ENCODE results near the gene TIMM29. TPM values are rescaled to one million over a fixed set of nuclear protein-coding genes. Genes with fewer than 3 reads are reported as not detected.

Gene TIMM29
- total RNA-seq, 1 donor from 2014 or later = 17.7 TPM

DNA sequence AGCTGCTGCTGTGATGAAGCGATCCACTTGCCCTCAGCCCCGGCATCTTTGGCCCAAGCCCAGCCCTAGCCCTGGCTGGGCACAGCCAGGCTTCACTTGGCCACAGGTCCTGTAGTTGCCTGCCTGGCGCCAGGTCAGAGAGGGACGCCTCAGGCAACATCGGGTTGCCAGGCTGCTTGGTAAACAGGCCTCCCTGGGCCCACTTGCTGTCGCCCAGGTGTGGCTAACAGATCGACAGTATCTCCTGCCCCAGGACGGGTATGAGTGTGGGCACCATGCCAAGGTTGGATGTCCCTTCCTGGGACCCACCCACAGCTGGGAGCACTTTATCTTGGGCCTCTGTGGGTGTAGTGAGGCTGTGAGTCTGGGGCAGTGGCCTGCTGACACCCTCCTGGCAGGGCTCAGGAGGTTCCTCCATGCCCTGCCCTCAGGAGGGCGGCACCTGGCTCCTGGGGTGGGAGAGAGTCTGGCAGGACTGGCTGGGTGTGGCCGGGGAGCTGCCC is 29.4 kb upstream of the TIMM29 start:
- Histone ChIP-seq H3K4me3 (no peak overlapping the region), H3K4me1 (peaks cover 8% of the 10 kb centered on the region), H3K9me3 (no peaks in the 10 kb centered on the region), H3K36me3 (no peaks in the 10 kb centered on the region), H3K27ac (peak overlapping the region; percentile 65), H3K27me3 (no peaks in the 10 kb centered on the region)
- intact Hi-C loops (cut with DNase I) = no loop called here
- TF ChIP-seq, protein P1, sequence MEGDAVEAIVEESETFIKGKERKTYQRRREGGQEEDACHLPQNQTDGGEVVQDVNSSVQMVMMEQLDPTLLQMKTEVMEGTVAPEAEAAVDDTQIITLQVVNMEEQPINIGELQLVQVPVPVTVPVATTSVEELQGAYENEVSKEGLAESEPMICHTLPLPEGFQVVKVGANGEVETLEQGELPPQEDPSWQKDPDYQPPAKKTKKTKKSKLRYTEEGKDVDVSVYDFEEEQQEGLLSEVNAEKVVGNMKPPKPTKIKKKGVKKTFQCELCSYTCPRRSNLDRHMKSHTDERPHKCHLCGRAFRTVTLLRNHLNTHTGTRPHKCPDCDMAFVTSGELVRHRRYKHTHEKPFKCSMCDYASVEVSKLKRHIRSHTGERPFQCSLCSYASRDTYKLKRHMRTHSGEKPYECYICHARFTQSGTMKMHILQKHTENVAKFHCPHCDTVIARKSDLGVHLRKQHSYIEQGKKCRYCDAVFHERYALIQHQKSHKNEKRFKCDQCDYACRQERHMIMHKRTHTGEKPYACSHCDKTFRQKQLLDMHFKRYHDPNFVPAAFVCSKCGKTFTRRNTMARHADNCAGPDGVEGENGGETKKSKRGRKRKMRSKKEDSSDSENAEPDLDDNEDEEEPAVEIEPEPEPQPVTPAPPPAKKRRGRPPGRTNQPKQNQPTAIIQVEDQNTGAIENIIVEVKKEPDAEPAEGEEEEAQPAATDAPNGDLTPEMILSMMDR (IDR thresholded peaks at IDR 0.05) = no peak
- DNase-seq (peak; percentile 73), ATAC-seq (peak; percentile 77)

DNA sequence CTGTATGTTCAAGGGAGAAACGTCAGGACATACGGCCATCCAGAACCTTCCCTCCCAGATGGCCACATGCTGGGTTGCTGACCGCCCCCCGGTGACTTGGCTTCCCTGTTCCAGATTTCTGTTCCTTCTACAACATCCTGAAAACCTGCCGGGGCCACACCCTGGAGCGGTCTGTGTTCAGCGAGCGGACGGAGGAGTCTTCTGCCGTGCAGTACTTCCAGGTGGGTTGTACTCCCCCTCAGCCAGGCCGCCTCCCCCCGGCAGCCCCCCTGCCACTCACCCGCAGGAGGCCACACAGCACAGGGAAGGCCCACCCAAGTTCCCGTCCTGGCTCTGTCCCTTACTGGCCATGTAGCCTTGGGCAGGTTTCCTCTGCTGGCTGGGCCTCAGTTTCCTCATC is 20.7 kb upstream of the TIMM29 start:
- no peak for DNase-seq
- Histone ChIP-seq H3K27ac (no peak overlapping the region), H3K4me1 (no peaks in the 10 kb centered on the region), H3K9me3 (no peaks in the 10 kb centered on the region), H3K4me3 (no peak overlapping the region), H3K27me3 (no peaks in the 10 kb centered on the region), H3K36me3 (peaks cover 47% of the 10 kb centered on the region)
- TF ChIP-seq, protein P1 (IDR thresholded peaks at IDR 0.05) = no peak
- intact Hi-C loops (cut with DNase I) = no loop called here
- no peak for ATAC-seq

DNA sequence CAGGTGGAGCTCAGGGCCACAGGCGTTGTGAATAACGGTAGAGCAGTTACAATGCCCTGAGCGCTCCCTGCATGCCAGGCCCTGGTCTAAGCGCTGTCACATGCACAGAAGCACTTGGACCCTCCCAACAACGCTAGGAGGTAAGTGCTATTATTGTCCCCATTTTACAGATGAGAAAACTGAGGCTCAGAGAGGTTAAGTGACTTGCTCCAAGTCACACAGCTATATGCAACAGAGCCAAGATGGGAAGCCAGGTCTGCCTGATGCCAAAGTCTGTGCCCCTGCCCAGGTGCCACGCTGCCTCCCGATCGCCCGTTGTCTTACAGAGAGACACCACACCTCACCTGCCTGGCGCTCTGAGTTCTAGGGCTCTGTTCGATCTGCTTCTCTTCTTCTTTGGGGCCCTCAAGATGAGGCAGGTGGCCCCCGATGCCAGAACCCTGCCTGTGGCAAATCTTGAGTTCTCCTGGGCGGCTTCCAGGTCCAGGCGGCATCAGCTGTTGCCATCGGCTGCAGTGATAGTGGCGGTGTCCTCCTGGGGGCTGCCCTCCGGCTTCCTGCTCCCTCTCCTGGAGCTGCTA is 20.1 kb upstream of the TIMM29 start:
- Histone ChIP-seq H3K9me3 (no peaks in the 10 kb centered on the region), H3K4me1 (no peaks in the 10 kb centered on the region), H3K36me3 (peaks cover 49% of the 10 kb centered on the region), H3K27ac (no peak overlapping the region), H3K27me3 (no peaks in the 10 kb centered on the region), H3K4me3 (no peak overlapping the region)
- DNase-seq (no peak), ATAC-seq (no peak)
- TF ChIP-seq, protein P1 (IDR thresholded peaks at IDR 0.05) = no peak
- intact Hi-C loops (cut with DNase I) = no loop called here

DNA sequence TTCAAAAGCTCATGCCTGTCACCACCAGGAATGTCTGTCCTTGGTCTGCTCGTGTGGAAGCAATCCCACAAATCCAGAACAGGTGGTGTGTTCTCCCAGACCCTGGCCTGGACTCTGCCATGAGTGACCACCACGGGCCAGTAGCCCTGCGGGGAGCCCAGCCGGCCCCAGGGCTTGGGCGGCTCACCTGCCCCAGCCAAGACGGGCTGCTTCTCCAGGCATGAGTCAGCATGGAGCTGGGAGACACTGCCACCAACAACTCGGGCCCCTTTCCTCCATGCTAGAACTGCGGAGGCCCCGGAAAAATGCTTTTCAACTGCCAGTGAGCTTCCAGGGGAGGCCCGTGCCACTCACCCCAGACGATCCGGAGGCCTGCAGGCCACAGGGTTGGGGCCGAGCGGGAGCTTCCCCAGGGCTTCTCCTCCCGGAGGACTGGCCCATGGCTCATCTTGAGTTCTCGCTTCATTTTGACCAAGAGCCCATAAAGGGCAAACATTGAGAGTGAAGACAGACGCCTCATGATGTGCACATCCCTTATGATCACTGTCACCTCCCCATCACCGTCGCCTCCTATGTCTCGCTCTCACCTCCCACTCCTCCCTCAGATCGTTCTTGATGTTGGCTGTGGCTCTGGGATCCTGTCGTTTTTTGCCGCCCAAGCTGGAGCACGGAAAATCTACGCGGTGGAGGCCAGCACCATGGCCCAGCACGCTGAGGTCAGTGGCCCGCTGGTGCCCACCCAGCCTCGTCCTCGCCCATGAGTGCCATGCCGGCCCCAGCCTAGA is 16.8 kb upstream of the TIMM29 start:
- ATAC-seq (no peak), DNase-seq (no peak)
- Histone ChIP-seq H3K4me1 (no peaks in the 10 kb centered on the region), H3K9me3 (no peaks in the 10 kb centered on the region), H3K27ac (no peak overlapping the region), H3K36me3 (peaks cover 72% of the 10 kb centered on the region), H3K4me3 (no peak overlapping the region), H3K27me3 (no peaks in the 10 kb centered on the region)
- TF ChIP-seq, protein P1 (IDR thresholded peaks at IDR 0.05) = no peak
- intact Hi-C loops (cut with DNase I) = no loop called here

DNA sequence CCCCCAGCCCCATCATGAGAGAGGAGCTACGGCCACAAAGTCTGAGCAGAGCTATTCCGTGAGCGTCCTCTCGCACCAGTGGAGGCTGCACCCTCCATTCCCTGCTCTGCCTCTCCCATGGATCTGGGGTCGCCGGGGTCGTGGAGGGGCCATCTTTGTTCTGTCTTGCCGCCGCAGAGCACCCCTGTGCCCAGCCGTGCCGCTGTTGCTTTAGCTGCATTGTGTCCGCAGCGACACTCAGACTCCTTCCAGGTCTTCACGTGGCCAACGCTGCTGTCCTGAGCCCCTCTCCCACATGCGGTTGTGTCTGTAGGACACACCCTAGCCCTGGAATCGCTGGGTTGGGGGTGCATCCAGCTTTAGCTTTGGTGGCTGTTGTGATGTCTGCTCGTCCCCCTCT is 16.0 kb upstream of the TIMM29 start:
- intact Hi-C loops (cut with DNase I) = no loop called here
- H3K36me3 ChIP-seq = peaks cover 72% of the 10 kb centered on the region
- no peaks in the 10 kb centered on the region for H3K4me1 ChIP-seq
- no peak for ATAC-seq
- H3K4me3 ChIP-seq = no peak overlapping the region
- no peak for DNase-seq
- no peak overlapping the region for H3K27ac ChIP-seq
- no peaks in the 10 kb centered on the region for H3K27me3 ChIP-seq
- no peaks in the 10 kb centered on the region for H3K9me3 ChIP-seq
- TF ChIP-seq, protein P1 (IDR thresholded peaks at IDR 0.05) = no peak

All from upper lobe of right lung (tissue), 1 donor.